ENCODE measurements around the gene LRP1B. TPM values are rescaled to one million over a fixed set of nuclear protein-coding genes. Genes with fewer than 3 reads are reported as not detected.

LRP1B gene
- total and polyA plus RNA-seq, 2 of the 8 experiments (the other 6 are each of a cell fraction or from before 2014, with no cell fraction given) = 0.03 TPM; not detected in 1

DNA sequence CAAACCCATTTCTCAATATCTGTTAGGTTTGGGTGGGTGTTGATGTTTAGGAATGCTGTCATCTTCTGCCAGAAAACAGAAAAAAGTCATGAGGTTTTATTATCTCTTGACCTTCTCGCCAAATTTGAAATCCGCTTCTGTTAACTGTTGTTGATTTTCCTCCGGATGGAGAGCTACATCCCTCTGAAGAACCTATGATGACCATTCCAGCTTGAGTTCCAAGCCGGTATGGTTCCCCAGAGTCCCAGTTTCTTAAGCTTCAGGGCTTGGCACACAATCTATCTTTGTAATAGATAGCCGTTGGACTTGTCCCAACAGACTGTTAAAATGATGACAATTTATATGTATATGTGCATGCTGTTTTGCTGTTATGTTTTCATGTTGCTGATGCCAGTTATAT, 1201.0 kb downstream of the LRP1B start (continued):
- TF ChIP-seq, protein P1, sequence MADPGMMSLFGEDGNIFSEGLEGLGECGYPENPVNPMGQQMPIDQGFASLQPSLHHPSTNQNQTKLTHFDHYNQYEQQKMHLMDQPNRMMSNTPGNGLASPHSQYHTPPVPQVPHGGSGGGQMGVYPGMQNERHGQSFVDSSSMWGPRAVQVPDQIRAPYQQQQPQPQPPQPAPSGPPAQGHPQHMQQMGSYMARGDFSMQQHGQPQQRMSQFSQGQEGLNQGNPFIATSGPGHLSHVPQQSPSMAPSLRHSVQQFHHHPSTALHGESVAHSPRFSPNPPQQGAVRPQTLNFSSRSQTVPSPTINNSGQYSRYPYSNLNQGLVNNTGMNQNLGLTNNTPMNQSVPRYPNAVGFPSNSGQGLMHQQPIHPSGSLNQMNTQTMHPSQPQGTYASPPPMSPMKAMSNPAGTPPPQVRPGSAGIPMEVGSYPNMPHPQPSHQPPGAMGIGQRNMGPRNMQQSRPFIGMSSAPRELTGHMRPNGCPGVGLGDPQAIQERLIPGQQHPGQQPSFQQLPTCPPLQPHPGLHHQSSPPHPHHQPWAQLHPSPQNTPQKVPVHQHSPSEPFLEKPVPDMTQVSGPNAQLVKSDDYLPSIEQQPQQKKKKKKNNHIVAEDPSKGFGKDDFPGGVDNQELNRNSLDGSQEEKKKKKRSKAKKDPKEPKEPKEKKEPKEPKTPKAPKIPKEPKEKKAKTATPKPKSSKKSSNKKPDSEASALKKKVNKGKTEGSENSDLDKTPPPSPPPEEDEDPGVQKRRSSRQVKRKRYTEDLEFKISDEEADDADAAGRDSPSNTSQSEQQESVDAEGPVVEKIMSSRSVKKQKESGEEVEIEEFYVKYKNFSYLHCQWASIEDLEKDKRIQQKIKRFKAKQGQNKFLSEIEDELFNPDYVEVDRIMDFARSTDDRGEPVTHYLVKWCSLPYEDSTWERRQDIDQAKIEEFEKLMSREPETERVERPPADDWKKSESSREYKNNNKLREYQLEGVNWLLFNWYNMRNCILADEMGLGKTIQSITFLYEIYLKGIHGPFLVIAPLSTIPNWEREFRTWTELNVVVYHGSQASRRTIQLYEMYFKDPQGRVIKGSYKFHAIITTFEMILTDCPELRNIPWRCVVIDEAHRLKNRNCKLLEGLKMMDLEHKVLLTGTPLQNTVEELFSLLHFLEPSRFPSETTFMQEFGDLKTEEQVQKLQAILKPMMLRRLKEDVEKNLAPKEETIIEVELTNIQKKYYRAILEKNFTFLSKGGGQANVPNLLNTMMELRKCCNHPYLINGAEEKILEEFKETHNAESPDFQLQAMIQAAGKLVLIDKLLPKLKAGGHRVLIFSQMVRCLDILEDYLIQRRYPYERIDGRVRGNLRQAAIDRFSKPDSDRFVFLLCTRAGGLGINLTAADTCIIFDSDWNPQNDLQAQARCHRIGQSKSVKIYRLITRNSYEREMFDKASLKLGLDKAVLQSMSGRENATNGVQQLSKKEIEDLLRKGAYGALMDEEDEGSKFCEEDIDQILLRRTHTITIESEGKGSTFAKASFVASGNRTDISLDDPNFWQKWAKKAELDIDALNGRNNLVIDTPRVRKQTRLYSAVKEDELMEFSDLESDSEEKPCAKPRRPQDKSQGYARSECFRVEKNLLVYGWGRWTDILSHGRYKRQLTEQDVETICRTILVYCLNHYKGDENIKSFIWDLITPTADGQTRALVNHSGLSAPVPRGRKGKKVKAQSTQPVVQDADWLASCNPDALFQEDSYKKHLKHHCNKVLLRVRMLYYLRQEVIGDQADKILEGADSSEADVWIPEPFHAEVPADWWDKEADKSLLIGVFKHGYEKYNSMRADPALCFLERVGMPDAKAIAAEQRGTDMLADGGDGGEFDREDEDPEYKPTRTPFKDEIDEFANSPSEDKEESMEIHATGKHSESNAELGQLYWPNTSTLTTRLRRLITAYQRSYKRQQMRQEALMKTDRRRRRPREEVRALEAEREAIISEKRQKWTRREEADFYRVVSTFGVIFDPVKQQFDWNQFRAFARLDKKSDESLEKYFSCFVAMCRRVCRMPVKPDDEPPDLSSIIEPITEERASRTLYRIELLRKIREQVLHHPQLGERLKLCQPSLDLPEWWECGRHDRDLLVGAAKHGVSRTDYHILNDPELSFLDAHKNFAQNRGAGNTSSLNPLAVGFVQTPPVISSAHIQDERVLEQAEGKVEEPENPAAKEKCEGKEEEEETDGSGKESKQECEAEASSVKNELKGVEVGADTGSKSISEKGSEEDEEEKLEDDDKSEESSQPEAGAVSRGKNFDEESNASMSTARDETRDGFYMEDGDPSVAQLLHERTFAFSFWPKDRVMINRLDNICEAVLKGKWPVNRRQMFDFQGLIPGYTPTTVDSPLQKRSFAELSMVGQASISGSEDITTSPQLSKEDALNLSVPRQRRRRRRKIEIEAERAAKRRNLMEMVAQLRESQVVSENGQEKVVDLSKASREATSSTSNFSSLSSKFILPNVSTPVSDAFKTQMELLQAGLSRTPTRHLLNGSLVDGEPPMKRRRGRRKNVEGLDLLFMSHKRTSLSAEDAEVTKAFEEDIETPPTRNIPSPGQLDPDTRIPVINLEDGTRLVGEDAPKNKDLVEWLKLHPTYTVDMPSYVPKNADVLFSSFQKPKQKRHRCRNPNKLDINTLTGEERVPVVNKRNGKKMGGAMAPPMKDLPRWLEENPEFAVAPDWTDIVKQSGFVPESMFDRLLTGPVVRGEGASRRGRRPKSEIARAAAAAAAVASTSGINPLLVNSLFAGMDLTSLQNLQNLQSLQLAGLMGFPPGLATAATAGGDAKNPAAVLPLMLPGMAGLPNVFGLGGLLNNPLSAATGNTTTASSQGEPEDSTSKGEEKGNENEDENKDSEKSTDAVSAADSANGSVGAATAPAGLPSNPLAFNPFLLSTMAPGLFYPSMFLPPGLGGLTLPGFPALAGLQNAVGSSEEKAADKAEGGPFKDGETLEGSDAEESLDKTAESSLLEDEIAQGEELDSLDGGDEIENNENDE (IDR thresholded peaks at IDR 0.05; ENCODE audit: insufficient replicate concordance, low read length) = no peak
- TF ChIP-seq NRF1 (IDR thresholded peaks at IDR 0.05; ENCODE audit: low read depth, low read length) (no peak), TCF12 (IDR thresholded peaks at IDR 0.05; ENCODE audit: low read depth, low read length) (no peak)

Data from H1 (cell line).